ENCODE measurements around the gene CFAP45.

DNA sequence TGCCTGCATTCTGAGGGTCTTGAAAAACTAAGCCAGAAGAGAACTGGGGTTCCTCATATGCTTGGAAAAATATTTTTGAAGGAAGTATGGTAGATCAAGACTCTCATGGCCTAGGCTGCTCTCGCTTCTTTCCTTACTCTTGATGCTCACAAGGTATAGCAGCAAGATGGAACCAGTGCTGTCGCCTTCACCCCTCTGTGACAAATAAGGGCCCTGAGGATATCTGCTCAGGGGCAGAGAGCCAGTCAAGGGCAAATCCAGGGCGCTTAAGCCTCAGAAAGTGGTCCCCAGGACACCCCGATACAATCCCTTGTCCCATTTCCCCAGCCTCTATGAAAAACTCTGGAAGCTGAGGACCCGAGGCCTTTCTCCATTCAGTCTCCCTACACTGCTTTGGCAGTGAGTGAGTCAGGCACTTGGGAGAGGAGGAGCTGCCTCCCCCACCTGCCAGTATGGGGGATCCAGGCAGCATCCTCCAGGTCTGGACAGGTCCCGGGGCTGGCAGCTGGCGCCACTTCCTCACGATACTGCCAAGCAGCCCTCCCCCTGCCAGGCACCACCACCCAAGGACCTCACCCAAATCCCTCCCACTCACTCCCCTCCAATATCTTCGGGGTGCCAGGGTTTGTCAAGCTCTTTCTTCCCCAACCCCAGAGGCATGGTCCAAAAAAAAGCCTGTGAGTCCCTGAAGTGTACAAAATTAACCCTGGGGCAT, 44.1 kb upstream of the CFAP45 start:
- no peak for TF ChIP-seq POLR2A (IDR thresholded peaks at IDR 0.05)
- TF ChIP-seq, protein P1, sequence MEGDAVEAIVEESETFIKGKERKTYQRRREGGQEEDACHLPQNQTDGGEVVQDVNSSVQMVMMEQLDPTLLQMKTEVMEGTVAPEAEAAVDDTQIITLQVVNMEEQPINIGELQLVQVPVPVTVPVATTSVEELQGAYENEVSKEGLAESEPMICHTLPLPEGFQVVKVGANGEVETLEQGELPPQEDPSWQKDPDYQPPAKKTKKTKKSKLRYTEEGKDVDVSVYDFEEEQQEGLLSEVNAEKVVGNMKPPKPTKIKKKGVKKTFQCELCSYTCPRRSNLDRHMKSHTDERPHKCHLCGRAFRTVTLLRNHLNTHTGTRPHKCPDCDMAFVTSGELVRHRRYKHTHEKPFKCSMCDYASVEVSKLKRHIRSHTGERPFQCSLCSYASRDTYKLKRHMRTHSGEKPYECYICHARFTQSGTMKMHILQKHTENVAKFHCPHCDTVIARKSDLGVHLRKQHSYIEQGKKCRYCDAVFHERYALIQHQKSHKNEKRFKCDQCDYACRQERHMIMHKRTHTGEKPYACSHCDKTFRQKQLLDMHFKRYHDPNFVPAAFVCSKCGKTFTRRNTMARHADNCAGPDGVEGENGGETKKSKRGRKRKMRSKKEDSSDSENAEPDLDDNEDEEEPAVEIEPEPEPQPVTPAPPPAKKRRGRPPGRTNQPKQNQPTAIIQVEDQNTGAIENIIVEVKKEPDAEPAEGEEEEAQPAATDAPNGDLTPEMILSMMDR (IDR thresholded peaks at IDR 0.05) = no peak
